Measurements from ENCODE around the gene PRPF38A.

PRPF38A gene

GRCh38 chr1:52399629-52400028 lies 4.8 kb upstream of the PRPF38A start:
- in situ Hi-C loops (cut with MboI; ENCODE audit: low sequenced_read_pairs): no loop called here

GRCh38 chr1:52400131-52400530 lies 4.3 kb upstream of the PRPF38A start:
- in situ Hi-C loops (cut with MboI; ENCODE audit: low sequenced_read_pairs): no loop called here

GRCh38 chr1:52402860-52403240 lies 1.6 kb upstream of the PRPF38A start:
- in situ Hi-C loops (cut with MboI; ENCODE audit: low sequenced_read_pairs): no loop called here

GRCh38 chr1:52403566-52404115 lies 761 bp upstream of the PRPF38A start:
- in situ Hi-C loops (cut with MboI; ENCODE audit: low sequenced_read_pairs): no loop called here

GRCh38 chr1:52404975-52405338 lies 555 bp downstream of the PRPF38A start:
- in situ Hi-C loops (cut with MboI; ENCODE audit: low sequenced_read_pairs): no loop called here

GRCh38 chr1:52413410-52413989 lies 9.1 kb downstream of the PRPF38A start:
- in situ Hi-C loops (cut with MboI; ENCODE audit: low sequenced_read_pairs): no loop called here

GRCh38 chr1:52414942-52415341 lies 10.5 kb downstream of the PRPF38A start:
- in situ Hi-C loops (cut with MboI; ENCODE audit: low sequenced_read_pairs): no loop called here

GRCh38 chr1:52416811-52417210 lies 12.4 kb downstream of the PRPF38A start:
- in situ Hi-C loops (cut with MboI; ENCODE audit: low sequenced_read_pairs): no loop called here

GRCh38 chr1:52420713-52421112 lies 16.3 kb downstream of the PRPF38A start:
- in situ Hi-C loops (cut with MboI; ENCODE audit: low sequenced_read_pairs): no loop called here

GRCh38 chr1:52423055-52423454 lies 18.7 kb downstream of the PRPF38A start:
- in situ Hi-C loops (cut with MboI; ENCODE audit: low sequenced_read_pairs): no loop called here

- in situ Hi-C loops (cut with MboI; ENCODE audit: low sequenced_read_pairs): no loop called here
Measured at GRCh38 chr1:52423771-52424170, 19.4 kb downstream of the PRPF38A start.

- in situ Hi-C loops (cut with MboI; ENCODE audit: low sequenced_read_pairs): no loop called here
Measured at GRCh38 chr1:52424231-52424636, 19.8 kb downstream of the PRPF38A start.

- in situ Hi-C loops (cut with MboI; ENCODE audit: low sequenced_read_pairs): no loop called here
Measured at GRCh38 chr1:52424813-52425212, 20.4 kb downstream of the PRPF38A start.

GRCh38 chr1:52426371-52426770 lies 22.0 kb downstream of the PRPF38A start:
- in situ Hi-C loops (cut with MboI; ENCODE audit: low sequenced_read_pairs): no loop called here

- in situ Hi-C loops (cut with MboI; ENCODE audit: low sequenced_read_pairs): no loop called here
Measured at GRCh38 chr1:52427152-52427551, 22.8 kb downstream of the PRPF38A start.

- in situ Hi-C loops (cut with MboI; ENCODE audit: low sequenced_read_pairs): no loop called here
Measured at GRCh38 chr1:52432807-52433206, 28.4 kb downstream of the PRPF38A start.

GRCh38 chr1:52435211-52435610 lies 30.8 kb downstream of the PRPF38A start:
- in situ Hi-C loops (cut with MboI; ENCODE audit: low sequenced_read_pairs): no loop called here

- in situ Hi-C loops (cut with MboI; ENCODE audit: low sequenced_read_pairs): no loop called here
Measured at GRCh38 chr1:52435650-52436049, 31.2 kb downstream of the PRPF38A start.

- in situ Hi-C loops (cut with MboI; ENCODE audit: low sequenced_read_pairs): no loop called here
Measured at GRCh38 chr1:52436817-52437216, 32.4 kb downstream of the PRPF38A start.

- in situ Hi-C loops (cut with MboI; ENCODE audit: low sequenced_read_pairs): no loop called here
Measured at GRCh38 chr1:52439976-52440375, 35.6 kb downstream of the PRPF38A start.

- in situ Hi-C loops (cut with MboI; ENCODE audit: low sequenced_read_pairs): no loop called here
Measured at GRCh38 chr1:52444463-52444862, 40.1 kb downstream of the PRPF38A start.

GRCh38 chr1:52454127-52454526 lies 49.7 kb downstream of the PRPF38A start:
- in situ Hi-C loops (cut with MboI; ENCODE audit: low sequenced_read_pairs): no loop called here

- in situ Hi-C loops (cut with MboI; ENCODE audit: low sequenced_read_pairs): no loop called here
Measured at GRCh38 chr1:52454779-52455178, 50.4 kb downstream of the PRPF38A start.

Data from hTERT RPE-1 (cell line).